NCI-H128 (cell line): ENCODE results near the gene SLC22A3.

Experiments
- DNase-seq: peaks from one replicate; lab custom pipeline; 2025; ENCODE audit not compliant: unreplicated experiment; lab: John Stamatoyannopoulos, UW

SLC22A3 gene

DNA sequence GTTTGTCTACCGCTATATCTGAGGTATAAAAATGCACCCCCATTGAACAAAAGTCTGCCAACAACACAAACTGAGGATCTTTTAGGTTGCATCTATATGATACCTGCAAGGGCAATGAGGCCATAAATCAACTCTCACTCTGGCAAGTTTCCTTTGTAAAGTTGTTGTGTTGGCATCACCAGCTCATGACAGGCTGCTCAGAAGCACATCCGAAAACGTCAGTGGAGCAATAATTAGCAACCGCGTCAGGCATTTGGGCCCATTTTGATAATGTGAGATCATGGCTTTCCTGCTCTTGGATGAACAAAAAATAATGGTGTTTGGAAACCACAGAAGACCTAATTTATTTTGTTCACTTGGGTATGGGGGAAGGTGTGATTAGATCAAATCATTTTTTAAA, 12.0 kb upstream of the SLC22A3 start:
- no peak for DNase-seq

DNA sequence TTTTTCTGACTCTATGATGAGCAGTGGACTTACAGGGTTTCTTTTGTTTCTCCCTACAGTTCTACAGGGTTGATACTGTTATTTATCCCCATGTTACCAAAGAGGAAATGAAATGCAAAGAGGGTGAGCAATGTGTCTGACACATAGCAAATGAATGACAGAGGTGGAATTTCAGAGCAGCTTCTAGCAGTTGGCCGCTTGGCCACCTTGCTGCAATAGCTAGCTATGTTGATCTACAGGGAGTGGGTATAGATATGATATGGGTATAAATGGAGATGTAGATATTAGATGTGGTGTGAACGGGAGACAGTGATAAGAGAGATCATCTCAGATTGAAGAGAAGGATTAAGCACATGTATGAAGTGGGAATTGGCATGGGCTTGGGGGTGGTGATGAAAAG, 10.9 kb upstream of the SLC22A3 start:
- no peak for DNase-seq

DNA sequence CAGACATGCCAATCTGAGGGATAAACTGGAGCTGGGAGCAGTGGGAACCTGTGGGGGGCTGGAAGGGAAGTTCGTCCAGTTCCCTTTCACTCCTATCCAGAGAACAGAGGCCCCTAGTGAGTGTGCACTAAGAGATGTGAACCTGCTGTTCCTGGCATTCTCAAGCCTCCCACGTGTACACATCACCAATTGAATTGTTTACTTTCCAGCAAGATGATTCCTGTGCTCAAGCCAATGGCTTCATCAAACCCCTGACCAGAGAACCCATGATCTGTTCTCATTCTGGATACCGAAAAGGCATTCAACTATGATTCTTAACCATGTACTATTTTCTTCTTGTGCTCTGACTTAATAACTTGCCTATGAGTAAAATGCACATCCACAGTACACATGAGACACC, 10.2 kb upstream of the SLC22A3 start:
- no peak for DNase-seq

DNA sequence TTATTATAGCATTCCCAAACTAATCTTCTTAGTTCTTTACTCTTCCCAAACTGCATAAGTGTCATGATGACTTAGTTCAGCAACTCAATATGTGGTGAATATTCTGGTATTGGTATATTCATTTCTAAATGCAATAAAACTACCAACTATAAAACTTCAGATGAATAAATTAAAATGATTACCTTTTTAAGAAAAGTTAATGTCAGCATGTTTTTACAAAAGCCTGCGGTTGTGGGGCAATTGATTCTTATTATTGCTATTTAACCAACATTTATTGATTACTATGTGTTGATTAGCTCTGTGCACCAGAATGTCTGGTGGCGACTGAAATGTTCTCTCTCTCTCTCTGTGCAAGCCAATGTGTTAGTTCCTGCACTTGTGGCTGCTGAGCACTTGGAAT, 5.0 kb upstream of the SLC22A3 start:
- DNase-seq: no peak

DNA sequence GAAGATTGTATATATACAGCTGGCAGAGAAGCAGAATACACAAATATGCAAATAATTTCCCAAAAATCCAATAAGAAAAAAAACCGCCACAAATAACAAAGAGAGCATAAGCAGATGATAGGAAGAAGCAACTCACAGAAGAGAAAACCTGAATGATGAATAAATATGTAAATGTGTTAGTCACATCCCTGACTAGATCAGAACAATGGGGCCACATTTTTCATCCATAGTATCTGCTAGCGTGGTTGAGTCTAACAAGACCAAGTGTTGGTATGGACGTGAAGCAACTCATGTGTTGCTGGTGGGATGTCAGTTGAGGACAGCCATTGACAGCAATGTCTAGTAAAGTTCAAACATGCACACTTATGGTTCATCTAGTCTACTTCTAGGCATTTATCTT, 3.9 kb upstream of the SLC22A3 start:
- no peak for DNase-seq

DNA sequence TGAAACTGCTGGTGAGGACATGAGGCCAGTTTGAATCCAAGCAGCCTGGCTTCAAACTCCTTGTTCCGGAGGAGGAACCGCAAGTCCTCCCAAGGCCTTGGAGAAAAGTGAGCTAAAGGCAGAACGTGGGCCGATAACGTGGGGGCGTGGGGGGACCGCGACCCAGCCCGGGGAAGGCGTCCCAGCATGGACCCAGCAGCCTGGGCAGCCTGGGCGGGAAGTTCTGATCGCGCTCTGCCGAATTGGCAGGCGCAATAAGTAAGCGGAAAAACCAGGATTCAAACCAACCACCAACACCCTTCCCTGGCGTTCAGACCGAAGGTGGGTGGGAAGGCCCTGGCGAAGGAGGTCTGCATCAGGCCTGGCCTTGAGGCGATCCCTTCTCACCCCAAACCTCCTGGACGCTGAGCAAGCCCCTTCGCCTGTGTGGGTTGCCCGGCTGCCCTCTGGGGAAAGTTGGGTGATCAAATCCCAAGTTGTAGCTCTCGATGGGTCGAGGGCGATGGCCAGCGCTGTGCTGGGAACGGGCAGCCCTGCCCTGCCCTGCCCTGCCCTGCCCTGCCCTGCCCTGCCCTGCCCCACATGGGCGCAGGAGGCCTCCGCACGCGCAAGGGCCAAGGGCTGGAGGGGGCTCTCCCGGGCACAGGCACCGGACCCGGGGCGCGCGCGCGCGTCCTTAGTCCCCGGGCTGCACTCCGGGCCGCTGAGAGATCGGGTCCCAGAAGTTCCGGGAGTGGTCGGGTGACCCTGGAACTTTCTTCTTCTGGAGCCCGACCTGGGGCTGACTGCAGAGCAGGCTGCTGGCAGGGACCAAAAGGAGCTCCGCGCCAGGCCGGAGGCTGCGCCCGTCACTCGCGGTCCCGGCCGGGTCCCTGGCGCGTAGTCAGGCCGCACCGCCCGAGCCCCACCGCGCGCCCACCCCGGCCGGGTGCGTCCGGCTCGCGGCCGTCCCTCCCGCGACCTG, 637 bp upstream of the SLC22A3 start:
- DNase-seq: no peak

DNA sequence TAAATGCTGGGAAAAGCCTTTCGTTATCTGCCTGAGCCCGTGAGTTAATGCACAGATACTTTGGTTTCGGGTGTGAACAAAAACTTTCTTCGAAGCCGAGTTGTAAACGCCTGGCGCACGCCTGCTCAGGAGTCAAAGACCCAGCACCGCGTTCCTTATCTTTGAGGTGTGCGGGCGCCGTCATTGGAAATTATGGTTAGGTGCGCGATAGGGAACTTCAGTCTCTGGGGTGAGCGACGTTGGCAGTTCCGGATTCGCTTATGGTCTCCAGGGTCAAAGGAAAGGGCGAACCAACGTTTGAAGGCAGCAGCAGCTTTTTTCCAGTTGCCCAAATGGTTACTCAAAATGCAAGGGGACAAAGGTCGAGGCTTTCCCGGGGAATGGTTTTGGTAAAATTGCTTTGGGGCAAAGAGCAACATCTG, 853 bp downstream of the SLC22A3 start:
- DNase-seq: no peak

DNA sequence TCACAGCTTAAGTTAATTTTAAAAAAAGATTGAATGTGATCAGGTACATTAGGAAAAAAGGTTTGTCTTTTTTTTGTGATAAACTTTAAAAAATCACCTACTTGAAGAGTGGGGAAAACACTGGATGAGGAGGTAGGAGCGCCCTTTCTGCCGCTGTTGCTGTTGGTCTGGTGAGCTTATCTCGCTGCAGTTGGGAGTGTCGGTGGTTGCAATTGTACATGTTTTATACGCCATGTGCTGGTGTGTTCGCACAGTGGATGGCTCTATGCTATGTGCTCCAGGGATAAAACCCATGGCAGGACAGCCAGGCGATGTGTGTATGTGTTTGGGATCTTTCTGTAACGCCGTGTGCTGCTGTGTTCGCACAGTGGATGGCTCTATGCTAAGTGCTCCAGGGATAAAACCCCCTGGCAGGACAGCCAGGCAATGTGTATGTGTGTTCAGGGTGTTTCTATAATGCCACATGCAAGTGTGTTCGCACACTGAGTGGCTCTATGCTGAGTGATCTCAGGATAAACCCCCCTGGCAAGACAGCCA, 1.7 kb downstream of the SLC22A3 start:
- DNase-seq: no peak

DNA sequence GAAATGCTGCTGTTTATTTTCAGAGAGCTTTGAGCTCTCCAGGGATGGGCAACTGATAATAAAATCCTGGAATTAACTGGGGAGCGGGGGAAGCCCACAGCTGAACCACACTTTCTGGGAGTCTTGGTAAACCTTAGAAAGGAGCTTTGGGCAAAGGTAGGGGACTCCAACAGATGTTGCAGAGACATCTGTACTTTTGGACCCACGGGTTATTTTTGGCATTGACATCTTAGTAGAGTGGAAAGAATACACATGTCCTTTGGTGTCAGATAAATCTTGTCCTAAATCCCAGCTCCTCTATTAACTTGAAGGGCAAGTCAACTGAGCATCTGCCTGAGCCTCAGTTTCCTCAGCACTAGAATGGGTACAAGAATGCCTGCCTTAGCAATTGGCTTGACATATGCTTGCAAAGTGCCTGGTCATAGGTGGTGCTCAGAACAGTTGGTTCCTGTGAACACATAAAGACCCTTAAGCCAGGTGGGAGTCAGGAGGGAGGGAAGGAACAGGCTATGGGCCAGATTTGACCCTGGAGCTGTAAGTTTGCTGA, 5.8 kb downstream of the SLC22A3 start:
- DNase-seq: no peak

DNA sequence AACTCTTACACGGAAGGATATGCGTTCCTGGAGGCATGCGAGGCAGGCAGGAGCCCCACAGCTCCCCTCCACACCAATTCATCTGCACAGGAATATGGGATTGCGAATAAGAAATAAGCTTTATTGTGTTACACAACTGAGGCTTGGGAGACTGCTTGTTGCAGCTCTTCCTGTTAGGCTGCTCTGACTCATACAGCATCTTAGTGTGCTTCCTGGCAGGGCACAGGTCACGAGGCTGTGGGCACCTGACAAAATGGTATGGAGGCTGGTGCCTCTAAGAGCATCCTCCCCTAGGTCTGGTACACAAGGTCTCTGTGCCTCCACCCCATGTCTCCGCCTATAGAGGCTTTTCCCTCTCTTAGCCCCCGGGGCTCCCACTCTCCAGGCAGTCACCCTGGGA, 6.8 kb downstream of the SLC22A3 start:
- DNase-seq: no peak

DNA sequence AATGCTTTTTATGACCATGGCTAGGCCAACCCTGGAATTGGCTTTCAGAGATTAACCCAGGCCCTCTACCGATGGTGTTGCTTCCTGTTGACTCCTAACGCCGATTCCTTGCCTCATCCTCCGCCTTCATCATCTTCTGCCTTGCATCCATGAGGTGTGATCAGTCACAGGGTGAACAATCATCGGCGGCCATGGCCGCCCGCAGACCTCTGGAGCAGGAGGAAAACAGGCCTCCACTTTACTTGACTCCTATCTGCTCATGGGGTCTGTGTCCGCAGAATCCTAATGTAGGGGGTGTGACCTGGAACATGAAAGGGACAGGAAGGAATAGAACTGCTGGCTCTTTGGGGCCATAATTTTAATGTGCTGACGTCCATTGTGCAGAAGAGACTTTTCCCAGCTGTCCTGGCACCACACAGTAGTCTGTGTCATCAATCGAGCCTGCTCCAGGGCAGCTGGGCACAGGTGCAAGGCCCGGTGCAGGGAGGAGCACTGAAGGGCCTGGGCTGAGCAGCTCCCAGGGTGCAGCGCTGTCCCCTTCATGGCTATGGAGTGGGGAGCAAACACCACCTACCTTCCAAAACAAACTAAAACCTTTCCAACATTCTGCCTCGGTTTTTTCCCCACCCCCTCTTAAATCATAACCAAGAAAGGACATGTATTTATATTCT, 8.0 kb downstream of the SLC22A3 start:
- no peak for DNase-seq

DNA sequence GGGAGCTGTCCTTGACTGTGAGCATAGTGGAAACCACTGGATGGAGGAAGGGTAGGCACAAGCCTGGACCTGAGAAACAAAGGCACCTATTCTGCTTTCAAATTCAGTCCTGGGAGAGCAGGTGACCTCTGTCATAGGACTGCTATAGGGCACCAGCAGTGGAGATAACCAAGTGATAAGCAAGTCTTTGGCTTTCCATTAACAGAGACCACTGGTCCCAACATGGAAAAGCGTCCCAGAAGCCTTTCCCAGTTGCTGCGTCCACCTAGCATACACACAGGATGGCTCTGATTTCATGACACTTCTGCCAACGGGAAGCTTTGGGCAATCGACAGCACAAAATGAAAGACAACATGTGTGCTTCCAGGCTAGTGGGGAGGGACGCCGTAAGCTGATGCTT, 8.9 kb downstream of the SLC22A3 start:
- DNase-seq: no peak

DNA sequence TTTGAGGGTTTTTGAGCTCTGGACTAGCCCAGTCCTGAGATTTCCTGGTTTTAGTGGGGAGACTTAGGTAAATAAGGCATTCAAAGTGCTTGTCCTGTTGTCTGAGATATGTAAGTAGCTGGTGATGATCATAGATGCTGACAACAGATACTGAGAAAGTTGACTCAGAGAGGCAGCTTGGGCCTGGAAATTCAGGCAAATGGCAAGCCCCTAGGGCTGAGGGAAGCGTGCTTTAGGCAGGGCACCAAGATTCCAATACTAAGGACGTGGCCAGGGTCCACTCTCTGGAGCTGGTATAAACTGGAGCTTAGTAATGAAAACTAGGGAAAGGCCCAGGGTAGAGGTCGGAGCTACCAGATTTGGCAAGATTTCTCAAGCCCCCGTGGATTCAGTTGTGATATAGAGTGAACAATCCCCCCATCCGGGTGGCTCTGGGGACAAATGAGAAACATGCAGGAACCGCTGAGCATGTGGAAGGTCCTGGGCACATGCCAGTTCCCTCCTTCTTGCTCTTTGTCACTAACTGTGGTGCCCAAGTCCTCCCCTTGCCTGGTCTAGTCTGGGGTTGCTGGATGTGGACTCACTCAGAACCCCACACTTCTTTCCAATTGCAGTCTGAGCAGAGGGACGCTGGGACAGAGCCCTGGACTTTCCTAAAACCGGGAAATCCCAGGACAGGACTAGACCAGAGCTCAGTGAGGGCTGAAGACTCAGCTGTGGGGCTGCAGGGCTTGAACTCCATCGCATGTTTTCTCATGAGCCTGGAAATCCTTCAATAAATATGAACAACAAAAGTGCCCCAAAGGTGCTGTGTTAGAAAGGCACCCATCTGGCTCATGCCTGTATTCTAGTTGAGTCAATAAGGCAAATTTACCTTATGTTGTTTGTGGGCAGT, 10.3 kb downstream of the SLC22A3 start:
- DNase-seq: no peak

DNA sequence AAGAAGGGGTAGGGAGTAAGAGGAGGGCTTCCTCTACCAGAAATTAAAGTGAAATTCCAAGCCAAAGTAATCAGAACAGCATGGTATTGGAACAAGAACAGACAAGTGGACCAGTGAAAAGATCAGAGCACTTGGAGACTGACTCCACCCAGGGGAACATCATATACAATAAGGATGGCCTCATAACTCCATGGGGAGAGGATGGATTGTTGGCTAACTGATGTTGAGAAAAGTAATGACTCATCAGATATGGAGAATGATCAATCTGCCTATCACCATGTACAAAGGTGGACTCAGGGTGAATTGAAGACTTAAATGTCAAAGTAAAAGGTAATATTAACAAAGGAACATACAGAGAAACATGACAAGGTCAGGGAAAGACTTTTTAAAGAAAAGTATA, 12.8 kb downstream of the SLC22A3 start:
- no peak for DNase-seq

DNA sequence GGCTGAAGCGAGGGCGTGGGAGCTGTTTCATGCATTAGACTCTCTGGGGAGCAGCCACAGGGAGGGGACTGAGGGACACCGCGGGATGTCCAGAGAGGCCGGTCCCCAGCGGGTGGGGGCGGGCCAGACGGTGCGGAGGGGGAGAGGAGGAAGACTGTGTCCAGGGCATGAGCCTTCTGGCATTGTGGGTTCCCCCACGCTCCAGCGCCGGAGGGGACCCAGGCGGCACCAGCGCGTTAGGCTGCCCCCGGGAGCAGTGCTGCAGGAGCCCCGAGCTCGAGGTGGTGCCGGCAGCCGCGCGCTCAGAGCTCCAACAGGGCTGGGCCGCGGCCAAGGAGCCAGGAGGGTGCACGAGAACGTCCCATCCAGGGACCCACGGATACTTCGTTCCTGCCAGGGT, 14.4 kb downstream of the SLC22A3 start:
- DNase-seq: no peak

DNA sequence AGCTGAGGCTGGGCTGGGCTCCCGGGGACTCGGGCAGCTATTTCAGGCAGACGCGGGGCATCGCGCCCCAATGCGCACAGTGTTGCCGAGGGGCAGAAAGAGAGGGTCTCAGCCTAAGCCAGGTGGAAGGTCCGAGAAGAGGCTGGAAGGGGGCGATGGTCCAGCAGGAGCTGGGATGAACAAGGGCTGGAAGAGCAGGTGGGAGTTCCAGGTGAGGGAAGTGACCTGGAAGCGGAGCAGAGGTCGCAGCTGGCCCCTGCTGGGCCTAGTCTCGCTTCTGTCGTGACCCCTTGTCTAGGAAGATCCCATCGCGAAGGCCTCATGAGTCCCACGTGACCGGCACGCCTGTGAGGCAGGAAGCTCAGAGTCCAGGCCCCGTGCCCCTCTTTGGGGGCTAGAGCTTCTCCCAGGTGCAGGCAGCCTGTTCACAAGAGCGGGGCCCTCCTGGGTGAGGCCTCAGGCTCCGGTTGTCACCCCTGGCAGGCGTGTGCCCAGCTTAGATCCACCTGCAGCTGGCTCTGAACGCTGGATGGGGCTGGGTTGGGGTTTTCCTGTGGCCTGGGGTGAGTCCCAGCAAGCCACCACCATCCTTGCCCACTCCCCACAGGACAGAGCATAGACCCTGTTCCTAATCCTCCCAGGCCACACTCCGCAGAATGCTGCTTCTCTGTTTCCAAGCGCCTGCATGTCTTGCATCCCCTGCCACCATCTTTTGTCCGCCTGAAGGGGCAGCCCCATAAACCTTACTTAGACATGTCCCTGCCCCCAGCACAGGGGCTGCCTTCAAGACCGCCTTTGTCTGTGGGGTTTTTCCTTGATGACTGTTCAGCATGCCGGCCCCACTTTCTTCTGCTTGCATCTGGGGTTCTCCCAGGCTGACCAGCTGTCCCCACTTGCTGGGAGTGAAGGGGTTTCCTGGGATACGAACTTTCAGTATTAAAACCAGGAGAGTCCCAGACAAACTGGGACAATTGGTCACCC, 15.1 kb downstream of the SLC22A3 start:
- no peak for DNase-seq

DNA sequence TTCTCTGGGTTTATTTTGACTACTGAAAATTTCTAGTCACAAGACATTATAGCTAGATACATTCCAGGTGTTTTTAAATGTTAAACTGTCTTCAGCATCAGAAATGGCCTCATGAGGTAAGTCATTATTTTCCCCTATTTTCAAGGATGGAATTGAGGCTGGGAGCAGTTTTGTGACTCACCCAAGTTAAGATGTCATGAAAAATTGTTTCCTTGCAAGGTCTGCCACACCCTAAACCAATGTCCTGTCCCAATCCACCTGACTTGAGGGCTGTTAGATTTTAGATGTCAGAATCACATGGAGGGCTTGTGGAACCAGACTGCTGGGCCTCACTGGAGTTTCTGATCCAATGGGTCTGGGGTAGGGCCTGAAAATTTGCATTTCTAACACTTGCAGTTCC, 16.9 kb downstream of the SLC22A3 start:
- DNase-seq: no peak

DNA sequence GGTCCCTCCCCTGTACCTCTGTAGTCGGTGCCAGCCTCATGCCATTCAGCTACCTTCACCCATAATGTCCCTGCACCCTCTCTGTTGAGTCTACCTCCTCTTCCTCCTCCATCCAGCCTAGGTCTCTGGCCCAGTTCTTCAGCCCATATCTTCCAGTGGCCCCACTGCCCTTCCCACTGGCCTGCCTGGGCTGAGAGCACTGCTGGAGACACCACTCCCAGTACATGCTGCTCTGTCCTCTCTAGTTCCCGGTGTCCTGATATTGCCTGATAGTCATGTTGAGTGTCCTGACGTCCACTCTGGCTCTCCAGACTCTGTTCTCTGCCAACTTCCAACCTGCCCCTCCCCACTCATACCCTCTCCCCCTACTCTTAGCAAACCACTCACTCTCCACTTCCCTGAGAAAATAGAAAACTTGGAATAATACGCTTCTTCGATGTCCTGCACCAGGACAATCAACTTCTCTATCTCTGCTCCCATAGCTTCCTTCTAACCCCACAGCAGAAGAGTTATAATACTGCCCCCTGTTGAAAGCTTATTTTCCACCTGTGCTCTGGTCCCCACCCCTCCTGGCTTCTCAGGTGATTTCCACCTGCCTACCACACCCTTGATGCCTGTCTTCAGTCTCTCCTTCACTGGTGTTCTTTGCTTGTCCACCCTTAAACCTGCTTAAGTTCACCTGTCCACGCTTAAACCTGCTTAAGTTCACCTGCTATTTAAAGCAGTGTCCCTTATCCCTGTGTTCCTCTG, 19.8 kb downstream of the SLC22A3 start:
- no peak for DNase-seq

DNA sequence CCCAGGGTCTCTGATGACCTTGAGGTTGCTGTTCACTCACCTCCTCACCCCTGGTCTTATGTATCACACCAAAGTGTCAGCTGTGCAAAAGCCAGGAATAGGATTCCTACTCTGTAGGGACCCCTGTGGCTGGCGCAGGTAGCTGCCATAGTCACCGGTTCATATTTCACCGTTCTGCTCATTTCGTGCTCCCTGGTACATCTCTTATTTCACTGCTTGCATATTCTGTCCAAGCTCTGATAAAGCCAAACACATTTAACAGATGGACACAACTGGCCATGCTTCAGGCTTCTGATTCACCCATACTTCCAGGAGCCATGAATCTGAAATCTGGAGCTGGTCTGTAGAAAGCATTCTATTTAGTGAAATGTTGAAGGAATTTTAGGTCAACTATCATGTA, 20.5 kb downstream of the SLC22A3 start:
- DNase-seq: no peak
